ENCODE results near the gene DNAJC30.
A peak's percentile ranks its signal among the peaks of the same experiment; 100 is the strongest.

DNAJC30 gene

GRCh38 chr7:73707045-73707631 lies 23.9 kb upstream of the DNAJC30 start:
- DNase-seq = peak; percentile 94

GRCh38 chr7:73706126-73707044 lies 23.1 kb upstream of the DNAJC30 start:
- DNase-seq = peak; percentile 44

GRCh38 chr7:73705551-73705920 lies 22.3 kb upstream of the DNAJC30 start:
- DNase-seq = no peak

GRCh38 chr7:73704640-73705550 lies 21.6 kb upstream of the DNAJC30 start:
- no peak for DNase-seq

GRCh38 chr7:73703757-73704639 lies 20.7 kb upstream of the DNAJC30 start:
- peak; percentile 34 for DNase-seq

GRCh38 chr7:73703225-73703624 lies 20.0 kb upstream of the DNAJC30 start:
- no peak for DNase-seq

- no peak for DNase-seq
Observed at GRCh38 chr7:73702665-73703064, 19.4 kb upstream of the DNAJC30 start.

- no peak for DNase-seq
Observed at GRCh38 chr7:73702226-73702625, 19.0 kb upstream of the DNAJC30 start.

- peak; percentile 75 for DNase-seq
Observed at GRCh38 chr7:73701357-73701995, 18.2 kb upstream of the DNAJC30 start.

- no peak for DNase-seq
Observed at GRCh38 chr7:73700581-73701134, 17.4 kb upstream of the DNAJC30 start.

- DNase-seq = peak; percentile 47
Observed at GRCh38 chr7:73700069-73700423, 16.8 kb upstream of the DNAJC30 start.

GRCh38 chr7:73699370-73700068 lies 16.3 kb upstream of the DNAJC30 start:
- no peak for DNase-seq

- no peak for DNase-seq
Observed at GRCh38 chr7:73698410-73698809, 15.2 kb upstream of the DNAJC30 start.

GRCh38 chr7:73696372-73696771 lies 13.1 kb upstream of the DNAJC30 start:
- no peak for DNase-seq

- no peak for DNase-seq
Observed at GRCh38 chr7:73690646-73691045, 7.4 kb upstream of the DNAJC30 start.

- no peak for DNase-seq
Observed at GRCh38 chr7:73688288-73688687, 5.0 kb upstream of the DNAJC30 start.

GRCh38 chr7:73685311-73685710 lies 2.1 kb upstream of the DNAJC30 start:
- DNase-seq = no peak

GRCh38 chr7:73683788-73684693 lies 788 bp upstream of the DNAJC30 start:
- DNase-seq = peak; percentile 66

- peak; percentile 61 for DNase-seq
Observed at GRCh38 chr7:73682745-73683055, 553 bp downstream of the DNAJC30 start.

- no peak for DNase-seq
Observed at GRCh38 chr7:73681031-73681430, 2.2 kb downstream of the DNAJC30 start.

Data from DMS53 (cell line).